ENCODE measurements around the gene NCKAP5L. TPM values are rescaled to one million over a fixed set of nuclear protein-coding genes. Genes with fewer than 3 reads are reported as not detected.

The NCKAP5L gene
- total and polyA plus RNA-seq, 2 experiments from 2014 or later = 10.2 to 37.0 TPM

DNA sequence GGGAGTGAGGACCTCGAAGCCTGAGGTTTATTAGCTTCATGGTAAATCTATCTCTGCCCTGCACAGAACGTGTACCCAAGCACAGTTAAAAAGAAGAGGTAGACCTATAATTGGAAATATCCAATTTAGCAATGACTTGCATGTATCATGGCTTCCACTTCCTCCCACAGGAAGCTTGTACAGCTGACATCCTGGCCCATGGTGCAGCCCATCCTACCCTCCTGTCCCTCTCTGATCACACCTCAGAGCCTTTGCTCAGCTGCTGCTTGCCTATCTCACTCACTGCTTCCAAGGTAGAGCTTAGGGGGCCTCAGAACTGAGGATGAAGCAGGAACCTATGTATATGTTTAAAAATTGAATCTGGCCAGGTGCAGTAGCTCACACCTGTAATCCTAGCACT is 18.9 kb upstream of the NCKAP5L start:
- H3K4me2 ChIP-seq = no peak overlapping the region
- no peak overlapping the region for H3K4me3 ChIP-seq
- H4K20me1 ChIP-seq (replicated peaks; ENCODE audit: insufficient read depth) = no peaks in the 10 kb centered on the region
- peaks cover 11% of the 10 kb centered on the region for H3F3A ChIP-seq (replicated peaks; ENCODE audit: low read depth)
- no peak overlapping the region for H2AFZ ChIP-seq
- H3K27ac Mint-ChIP-seq = no peak overlapping the region
- no peaks in the 10 kb centered on the region for H3K79me2 ChIP-seq (replicated peaks; ENCODE audit: insufficient read depth)
- H3K36me3 Mint-ChIP-seq (ENCODE audit: low read depth) = no peaks in the 10 kb centered on the region; the same call in 2 of the 3 replicates
- H3K9me2 ChIP-seq (ENCODE audit: insufficient read depth) = no peaks in the 10 kb centered on the region
- ATAC-seq (no peak), DNase-seq (ENCODE audit: low spot score) (no peak)
- H3K9me3 Mint-ChIP-seq = no peaks in the 10 kb centered on the region
- H3K4me1 Mint-ChIP-seq = peaks cover 7% of the 10 kb centered on the region; the same call in 2 of the 3 replicates
- 0 out of 2 replicates have a peak, but pooled peaks cover 4% of the 10 kb centered on the region for H3K4me1 ChIP-seq (ENCODE audit: insufficient read depth)
- no peak overlapping the region for H3K4me3 Mint-ChIP-seq
- no peak overlapping the region for H3K27ac ChIP-seq (ENCODE audit: low read depth)
- H3K36me3 ChIP-seq (ENCODE audit: insufficient read depth) = no peaks in the 10 kb centered on the region
- H3K27me3 ChIP-seq (ENCODE audit: insufficient read depth) = no peaks in the 10 kb centered on the region
- TF ChIP-seq, protein P1, sequence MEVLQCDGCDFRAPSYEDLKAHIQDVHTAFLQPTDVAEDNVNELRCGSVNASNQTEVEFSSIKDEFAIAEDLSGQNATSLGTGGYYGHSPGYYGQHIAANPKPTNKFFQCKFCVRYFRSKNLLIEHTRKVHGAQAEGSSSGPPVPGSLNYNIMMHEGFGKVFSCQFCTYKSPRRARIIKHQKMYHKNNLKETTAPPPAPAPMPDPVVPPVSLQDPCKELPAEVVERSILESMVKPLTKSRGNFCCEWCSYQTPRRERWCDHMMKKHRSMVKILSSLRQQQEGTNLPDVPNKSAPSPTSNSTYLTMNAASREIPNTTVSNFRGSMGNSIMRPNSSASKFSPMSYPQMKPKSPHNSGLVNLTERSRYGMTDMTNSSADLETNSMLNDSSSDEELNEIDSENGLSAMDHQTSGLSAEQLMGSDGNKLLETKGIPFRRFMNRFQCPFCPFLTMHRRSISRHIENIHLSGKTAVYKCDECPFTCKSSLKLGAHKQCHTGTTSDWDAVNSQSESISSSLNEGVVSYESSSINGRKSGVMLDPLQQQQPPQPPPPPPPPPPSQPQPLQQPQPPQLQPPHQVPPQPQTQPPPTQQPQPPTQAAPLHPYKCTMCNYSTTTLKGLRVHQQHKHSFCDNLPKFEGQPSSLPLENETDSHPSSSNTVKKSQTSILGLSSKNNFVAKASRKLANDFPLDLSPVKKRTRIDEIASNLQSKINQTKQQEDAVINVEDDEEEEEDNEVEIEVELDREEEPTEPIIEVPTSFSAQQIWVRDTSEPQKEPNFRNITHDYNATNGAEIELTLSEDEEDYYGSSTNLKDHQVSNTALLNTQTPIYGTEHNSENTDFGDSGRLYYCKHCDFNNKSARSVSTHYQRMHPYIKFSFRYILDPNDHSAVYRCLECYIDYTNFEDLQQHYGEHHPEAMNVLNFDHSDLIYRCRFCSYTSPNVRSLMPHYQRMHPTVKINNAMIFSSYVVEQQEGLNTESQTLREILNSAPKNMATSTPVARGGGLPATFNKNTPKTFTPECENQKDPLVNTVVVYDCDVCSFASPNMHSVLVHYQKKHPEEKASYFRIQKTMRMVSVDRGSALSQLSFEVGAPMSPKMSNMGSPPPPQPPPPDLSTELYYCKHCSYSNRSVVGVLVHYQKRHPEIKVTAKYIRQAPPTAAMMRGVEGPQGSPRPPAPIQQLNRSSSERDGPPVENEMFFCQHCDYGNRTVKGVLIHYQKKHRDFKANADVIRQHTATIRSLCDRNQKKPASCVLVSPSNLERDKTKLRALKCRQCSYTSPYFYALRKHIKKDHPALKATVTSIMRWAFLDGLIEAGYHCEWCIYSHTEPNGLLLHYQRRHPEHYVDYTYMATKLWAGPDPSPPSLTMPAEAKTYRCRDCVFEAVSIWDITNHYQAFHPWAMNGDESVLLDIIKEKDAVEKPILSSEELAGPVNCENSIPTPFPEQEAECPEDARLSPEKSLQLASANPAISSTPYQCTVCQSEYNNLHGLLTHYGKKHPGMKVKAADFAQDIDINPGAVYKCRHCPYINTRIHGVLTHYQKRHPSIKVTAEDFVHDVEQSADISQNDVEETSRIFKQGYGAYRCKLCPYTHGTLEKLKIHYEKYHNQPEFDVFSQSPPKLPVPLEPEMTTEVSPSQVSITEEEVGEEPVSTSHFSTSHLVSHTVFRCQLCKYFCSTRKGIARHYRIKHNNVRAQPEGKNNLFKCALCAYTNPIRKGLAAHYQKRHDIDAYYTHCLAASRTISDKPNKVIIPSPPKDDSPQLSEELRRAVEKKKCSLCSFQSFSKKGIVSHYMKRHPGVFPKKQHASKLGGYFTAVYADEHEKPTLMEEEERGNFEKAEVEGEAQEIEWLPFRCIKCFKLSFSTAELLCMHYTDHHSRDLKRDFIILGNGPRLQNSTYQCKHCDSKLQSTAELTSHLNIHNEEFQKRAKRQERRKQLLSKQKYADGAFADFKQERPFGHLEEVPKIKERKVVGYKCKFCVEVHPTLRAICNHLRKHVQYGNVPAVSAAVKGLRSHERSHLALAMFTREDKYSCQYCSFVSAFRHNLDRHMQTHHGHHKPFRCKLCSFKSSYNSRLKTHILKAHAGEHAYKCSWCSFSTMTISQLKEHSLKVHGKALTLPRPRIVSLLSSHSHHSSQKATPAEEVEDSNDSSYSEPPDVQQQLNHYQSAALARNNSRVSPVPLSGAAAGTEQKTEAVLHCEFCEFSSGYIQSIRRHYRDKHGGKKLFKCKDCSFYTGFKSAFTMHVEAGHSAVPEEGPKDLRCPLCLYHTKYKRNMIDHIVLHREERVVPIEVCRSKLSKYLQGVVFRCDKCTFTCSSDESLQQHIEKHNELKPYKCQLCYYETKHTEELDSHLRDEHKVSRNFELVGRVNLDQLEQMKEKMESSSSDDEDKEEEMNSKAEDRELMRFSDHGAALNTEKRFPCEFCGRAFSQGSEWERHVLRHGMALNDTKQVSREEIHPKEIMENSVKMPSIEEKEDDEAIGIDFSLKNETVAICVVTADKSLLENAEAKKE (CRISPR knock-in tag; IDR thresholded peaks at IDR 0.05) = no peak
- TF ChIP-seq REST (IDR thresholded peaks at IDR 0.05; ENCODE audit: unreplicated experiment) = no peak
- TF ChIP-seq CREB1 (CRISPR knock-in tag; IDR thresholded peaks at IDR 0.05; ENCODE audit: low read depth) = no peak
- TF ChIP-seq ZNF114 (CRISPR knock-in tag; IDR thresholded peaks at IDR 0.05) = no peak
- TF ChIP-seq, protein P2, sequence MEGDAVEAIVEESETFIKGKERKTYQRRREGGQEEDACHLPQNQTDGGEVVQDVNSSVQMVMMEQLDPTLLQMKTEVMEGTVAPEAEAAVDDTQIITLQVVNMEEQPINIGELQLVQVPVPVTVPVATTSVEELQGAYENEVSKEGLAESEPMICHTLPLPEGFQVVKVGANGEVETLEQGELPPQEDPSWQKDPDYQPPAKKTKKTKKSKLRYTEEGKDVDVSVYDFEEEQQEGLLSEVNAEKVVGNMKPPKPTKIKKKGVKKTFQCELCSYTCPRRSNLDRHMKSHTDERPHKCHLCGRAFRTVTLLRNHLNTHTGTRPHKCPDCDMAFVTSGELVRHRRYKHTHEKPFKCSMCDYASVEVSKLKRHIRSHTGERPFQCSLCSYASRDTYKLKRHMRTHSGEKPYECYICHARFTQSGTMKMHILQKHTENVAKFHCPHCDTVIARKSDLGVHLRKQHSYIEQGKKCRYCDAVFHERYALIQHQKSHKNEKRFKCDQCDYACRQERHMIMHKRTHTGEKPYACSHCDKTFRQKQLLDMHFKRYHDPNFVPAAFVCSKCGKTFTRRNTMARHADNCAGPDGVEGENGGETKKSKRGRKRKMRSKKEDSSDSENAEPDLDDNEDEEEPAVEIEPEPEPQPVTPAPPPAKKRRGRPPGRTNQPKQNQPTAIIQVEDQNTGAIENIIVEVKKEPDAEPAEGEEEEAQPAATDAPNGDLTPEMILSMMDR (conservative IDR thresholded peaks at IDR 0.05; ENCODE audit: low read depth in 2 of 2) = no peak
- TF ChIP-seq EZH2 (IDR thresholded peaks at IDR 0.05; ENCODE audit: low read depth, unreplicated experiment) = no peak
- TF ChIP-seq ETS1 (IDR thresholded peaks at IDR 0.05) = no peak
- TF ChIP-seq EZH2phosphoT487 (IDR thresholded peaks at IDR 0.05; ENCODE audit: unreplicated experiment) = no peak
- TF ChIP-seq ZNF331 (CRISPR knock-in tag; IDR thresholded peaks at IDR 0.05; ENCODE audit: low read depth) = no peak
- no peak for TF ChIP-seq NANOG (IDR thresholded peaks at IDR 0.05; ENCODE audit: borderline replicate concordance)
- no peak for TF ChIP-seq POLR2AphosphoS5 (IDR thresholded peaks at IDR 0.05; ENCODE audit: low read depth)
- TF ChIP-seq STAT1 (IDR thresholded peaks at IDR 0.05; ENCODE audit: unreplicated experiment) = no peak
- no peak for TF ChIP-seq JUNB (IDR thresholded peaks at IDR 0.05; ENCODE audit: unreplicated experiment)
- peaks cover 10% of the 10 kb centered on the region for H3K27me3 Mint-ChIP-seq (ENCODE audit: insufficient read depth, low read depth, poor library complexity)

Data from GM23338 (cell line).